Urinary bladder (tissue), 4 donors: ENCODE results near the gene MEF2A. TPM values are rescaled to one million over a fixed set of nuclear protein-coding genes. Genes with fewer than 3 reads are reported as not detected.

Source experiments
- DNase-seq: peaks from one replicate; pipeline ENCODE4 v3.0.0-alpha.2; 2015; ENCODE audit errors: extremely low spot score
- H3K27ac ChIP-seq: one replicate; pipeline ENCODE4 v1.5.1; 2013; ENCODE audit warnings: low read depth, mild to moderate bottlenecking, moderate library complexity
- H3K36me3 ChIP-seq: one replicate; pipeline ENCODE4 v1.6.1; 2013; ENCODE audit warnings: mild to moderate bottlenecking, moderate library complexity; ENCODE audit not compliant: insufficient read depth
- H3K4me1 ChIP-seq: one replicate; pipeline ENCODE4 v1.6.1; 2013; ENCODE audit warnings: mild to moderate bottlenecking, moderate library complexity; ENCODE audit not compliant: insufficient read depth
- H3K4me3 ChIP-seq: one replicate; pipeline ENCODE4 v1.5.1; 2013; ENCODE audit warnings: low read depth, low read length
- WGBS: extraction: QIAGEN DNeasy Blood & Tissue Kit; methylation state at CpG from one replicate; pipeline ENCODE4 v1.1.7; 2013; 5-methylcytosine and 5-hydroxymethylcytosine counted together
- polyA plus RNA-seq: library from polyadenylated mRNA; stranded (reverse); fragments of 200-250 nt; gene quantifications from one replicate; pipeline ENCODE4 v1.2.3, GENCODE V29; 2013
- total RNA-seq: library from RNA; depleted of rRNA; stranded (reverse); fragments of >200 nt; gene quantifications from one replicate; pipeline ENCODE4 v1.2.3, GENCODE V29; 2014
- donor health status: healthy with polysubstance abuse.
- donor health status: healthy.

The MEF2A gene
- total and polyA plus RNA-seq, 2 donors, result 37.6 to 85.1 TPM

- no peaks in the 10 kb centered on the region for H3K36me3 ChIP-seq
- no peaks in the 10 kb centered on the region for H3K4me1 ChIP-seq
- no peak for DNase-seq
- H3K4me3 ChIP-seq, result no peak overlapping the region
- 88% methylated on average over 4 of the region's 4 CpGs for WGBS
- H3K27ac ChIP-seq, result no peak overlapping the region
Measured at GRCh38 chr15:99574048-99574447, 8.3 kb downstream of the MEF2A start.

- no peak overlapping the region for H3K4me3 ChIP-seq
- 96% methylated on average over 6 of the region's 6 CpGs for WGBS
- no peaks in the 10 kb centered on the region for H3K36me3 ChIP-seq
- no peak for DNase-seq
- H3K27ac ChIP-seq, result no peak overlapping the region
- no peaks in the 10 kb centered on the region for H3K4me1 ChIP-seq
Measured at GRCh38 chr15:99574502-99574901, 8.7 kb downstream of the MEF2A start.

- DNase-seq, result no peak
- H3K27ac ChIP-seq, result no peak overlapping the region
- H3K36me3 ChIP-seq, result peaks cover 2% of the 10 kb centered on the region
- no peak overlapping the region for H3K4me3 ChIP-seq
- no peaks in the 10 kb centered on the region for H3K4me1 ChIP-seq
Measured at GRCh38 chr15:99578809-99579208, 13.0 kb downstream of the MEF2A start.

GRCh38 chr15:99580076-99580475 is 14.3 kb downstream of the MEF2A start:
- Histone ChIP-seq H3K36me3 (peaks cover 2% of the 10 kb centered on the region), H3K4me1 (no peaks in the 10 kb centered on the region), H3K4me3 (no peak overlapping the region), H3K27ac (no peak overlapping the region)
- DNase-seq, result no peak
- WGBS, result 84% methylated on average over 3 of the region's 3 CpGs

- 59% methylated on average over 4 of the region's 4 CpGs for WGBS
- no peak for DNase-seq
- H3K4me1 ChIP-seq, result no peaks in the 10 kb centered on the region
- H3K4me3 ChIP-seq, result no peak overlapping the region
- peaks cover 2% of the 10 kb centered on the region for H3K36me3 ChIP-seq
- H3K27ac ChIP-seq, result no peak overlapping the region
Measured at GRCh38 chr15:99582508-99582960, 16.8 kb downstream of the MEF2A start.

GRCh38 chr15:99584081-99584600 is 18.4 kb downstream of the MEF2A start:
- Histone ChIP-seq H3K4me3 (no peak overlapping the region), H3K4me1 (no peaks in the 10 kb centered on the region), H3K36me3 (peaks cover 2% of the 10 kb centered on the region), H3K27ac (no peak overlapping the region)
- WGBS, result 92% methylated on average over 2 of the region's 2 CpGs
- DNase-seq, result no peak

GRCh38 chr15:99586121-99586520 is 20.3 kb downstream of the MEF2A start:
- H3K4me3 ChIP-seq, result no peak overlapping the region
- H3K36me3 ChIP-seq, result peaks cover 2% of the 10 kb centered on the region
- H3K4me1 ChIP-seq, result no peaks in the 10 kb centered on the region
- H3K27ac ChIP-seq, result no peak overlapping the region
- no peak for DNase-seq
- 95% methylated on average over 1 of the region's 1 CpG for WGBS

- H3K36me3 ChIP-seq, result no peaks in the 10 kb centered on the region
- peaks cover 2% of the 10 kb centered on the region for H3K4me1 ChIP-seq
- DNase-seq, result no peak
- H3K27ac ChIP-seq, result no peak overlapping the region
- no peak overlapping the region for H3K4me3 ChIP-seq
Measured at GRCh38 chr15:99589801-99590200, 24.0 kb downstream of the MEF2A start.

GRCh38 chr15:99590913-99591646 is 25.3 kb downstream of the MEF2A start:
- no peak for DNase-seq
- H3K27ac ChIP-seq, result no peak overlapping the region
- no peak overlapping the region for H3K4me3 ChIP-seq
- WGBS, result 83% methylated on average over 2 of the region's 2 CpGs
- peaks cover 2% of the 10 kb centered on the region for H3K4me1 ChIP-seq
- no peaks in the 10 kb centered on the region for H3K36me3 ChIP-seq

GRCh38 chr15:99592145-99592791 is 26.5 kb downstream of the MEF2A start:
- Histone ChIP-seq H3K36me3 (no peaks in the 10 kb centered on the region), H3K4me3 (no peak overlapping the region), H3K4me1 (peaks cover 2% of the 10 kb centered on the region), H3K27ac (no peak overlapping the region)
- WGBS, result 83% methylated on average over 6 of the region's 6 CpGs
- no peak for DNase-seq

- WGBS, result 73% methylated on average over 6 of the region's 6 CpGs
- Histone ChIP-seq H3K4me1 (peaks cover 2% of the 10 kb centered on the region), H3K4me3 (no peak overlapping the region), H3K36me3 (no peaks in the 10 kb centered on the region), H3K27ac (no peak overlapping the region)
- DNase-seq, result no peak
Measured at GRCh38 chr15:99593070-99593469, 27.3 kb downstream of the MEF2A start.

- Histone ChIP-seq H3K27ac (no peak overlapping the region), H3K4me1 (peaks cover 2% of the 10 kb centered on the region), H3K36me3 (no peaks in the 10 kb centered on the region), H3K4me3 (no peak overlapping the region)
- 97% methylated on average over 2 of the region's 2 CpGs for WGBS
- DNase-seq, result no peak
Measured at GRCh38 chr15:99594916-99595315, 29.1 kb downstream of the MEF2A start.

GRCh38 chr15:99598296-99598695 is 32.5 kb downstream of the MEF2A start:
- H3K4me1 ChIP-seq, result peaks cover 2% of the 10 kb centered on the region

GRCh38 chr15:99603828-99604227 is 38.0 kb downstream of the MEF2A start:
- DNase-seq, result no peak
- Histone ChIP-seq H3K4me1 (no peaks in the 10 kb centered on the region), H3K27ac (no peak overlapping the region), H3K36me3 (no peaks in the 10 kb centered on the region), H3K4me3 (no peak overlapping the region)
- WGBS, result 94% methylated on average over 1 of the region's 1 CpG

More at GRCh38 chr15:99598296-99598695, 32.5 kb downstream of the MEF2A start:
- no peak overlapping the region for H3K27ac ChIP-seq
- no peak overlapping the region for H3K4me3 ChIP-seq
- WGBS, result 97% methylated on average over 3 of the region's 3 CpGs
- no peaks in the 10 kb centered on the region for H3K36me3 ChIP-seq
- no peak for DNase-seq
